Spleen (tissue), 11 donors: Measurements from ENCODE around the gene TAC3. TPM values are rescaled to one million over a fixed set of nuclear protein-coding genes. Genes with fewer than 3 reads are reported as not detected.
"Not testable (repeated sequence)": the region's sequence is repeated elsewhere in the genome, so short reads cannot be mapped to it uniquely, and the experiment has no call there.

Experiments used
- DNase-seq: peaks from one replicate; pipeline ENCODE4 v3.0.0-alpha.2; 2020
- H3K27ac ChIP-seq, 8 donors: fragments of 200-600 bp; sonication (generic) in 7 of 8; 1 replicate in 4 of 8; 2 replicates in 4 of 8; pipeline versions ENCODE4 v1.5.0 to v1.8.0; 2016 to 2021; ENCODE audit warnings: inconsistent platforms in 4 of 8, mild to moderate bottlenecking in 4 of 8, moderate library complexity in 1 of 8
- H3K27me3 ChIP-seq, 7 donors: fragments of 200-600 bp; sonication (generic) in 6 of 7; replicated peaks in 1 of 7; 1 replicate in 4 of 7; 2 replicates in 3 of 7; pipeline versions ENCODE4 v1.5.0 to v1.8.0; 2016 to 2021; ENCODE audit warnings: inconsistent platforms in 3 of 7, mild to moderate bottlenecking in 1 of 7
- H3K36me3 ChIP-seq, 6 donors: fragments of 200-600 bp; sonication (generic) in 5 of 6; 1 replicate in 4 of 6; 2 replicates in 2 of 6; pipeline versions ENCODE4 v1.5.0 to v1.8.0; 2016 to 2021; ENCODE audit warnings: inconsistent platforms in 2 of 6
- H3K4me1 ChIP-seq, 6 donors: fragments of 200-600 bp; sonication (generic) in 5 of 6; 1 replicate in 3 of 6; 2 replicates in 3 of 6; pipeline versions ENCODE4 v1.5.0 to v1.8.0; 2016 to 2021; ENCODE audit warnings: inconsistent platforms in 3 of 6
- H3K4me3 ChIP-seq, 8 donors: fragments of 200-600 bp; sonication (generic) in 7 of 8; 1 replicate in 4 of 8; 2 replicates in 4 of 8; pipeline versions ENCODE4 v1.5.0 to v1.8.0; 2016 to 2021; ENCODE audit warnings: inconsistent platforms in 4 of 8, mild to moderate bottlenecking in 4 of 8, moderate library complexity in 2 of 8
- H3K9me3 ChIP-seq, 8 donors: fragments of 200-600 bp; sonication (generic) in 7 of 8; 1 replicate in 4 of 8; 2 replicates in 4 of 8; pipeline versions ENCODE4 v1.5.0 to v1.8.0; 2016 to 2021; ENCODE audit warnings: inconsistent platforms in 4 of 8
- CTCF ChIP-seq, 11 experiments: fragments of 200-600 bp in 7 of 11; fragments of 450-650 bp in 4 of 11; sonication (generic) in 4 of 11; IDR thresholded peaks in 8 of 11; conservative IDR thresholded peaks in 3 of 11; 1 replicate in 7 of 11; 2 replicates in 4 of 11; pipeline versions ENCODE4 v1.4.0 to v1.8.0; 2016 to 2021; ENCODE audit warnings: antibody characterized with exemption in 11 of 11, inconsistent platforms in 4 of 11, mild to moderate bottlenecking in 1 of 11
- POLR2A ChIP-seq, 3 donors: fragments of 450-650 bp; IDR thresholded peaks; one replicate each; pipeline ENCODE4 v1.5.1; 2017; ENCODE audit warnings: antibody characterized with exemption in 3 of 3, mild to moderate bottlenecking in 1 of 3
- POLR2AphosphoS5 ChIP-seq, 3 donors: sonication (generic); formaldehyde crosslinking; IDR thresholded peaks; one replicate each; pipeline ENCODE4 v1.5.1; 2017; ENCODE audit warnings: antibody characterized with exemption in 3 of 3
- WGBS, 5 donors: extraction: QIAGEN DNeasy Blood & Tissue Kit in 3 of 5; methylation state at CpG; one replicate each; pipeline versions ENCODE4 v1.1.5 to v1.1.7; 2013 to 2018; 5-methylcytosine and 5-hydroxymethylcytosine counted together
- intact Hi-C: fragments of 100-400 bp; cut with DNase I; formaldehyde crosslinking; loops from one replicate; pipeline ENCODE4 v1.15.0; 2023; ENCODE audit warnings: low total_unique reads
- polyA plus RNA-seq, 3 donors: library from polyadenylated mRNA; stranded (reverse); fragments of 200-250 nt; gene quantifications; one replicate each; pipeline ENCODE4 v1.2.1, GENCODE V29; 2013
- total RNA-seq, 7 donors: library from RNA; depleted of rRNA in 3 of 7; stranded (reverse); fragments of >200 nt in 3 of 7; fragmentation: NEBNext Ultra II Directional in 4 of 7; extraction: Animal tissue kit (Norgen Biotek cat#: 25700) in 4 of 7; gene quantifications; one replicate each; pipeline versions ENCODE4 v1.1.0 to v1.2.1, GENCODE V29; 2016 to 2021
- donor health status: healthy with polysubstance abuse.
- donor health status: DM: no; HTN: no; CAD: no; lungs with moderate emphysema.
- donor health status: DM: no; HTN: no; CAD: no.
- donor health status: Bipolar disorder and iron deficiency.
- donor health status: healthy.
- donor health status: DM: no; HTN: no; CAD: no.
- donor health status: DM: yes; HTN: yes; CAD: no.

TAC3 gene
- total and polyA plus RNA-seq, 10 donors = 0.11 to 0.20 TPM; not detected in 8

- H3K4me1 ChIP-seq = peaks cover 17 to 56% (median 41%) of the 10 kb centered on the region in 6 donors
- H3K36me3 ChIP-seq = no peaks in the 10 kb centered on the region
- peak; percentile 94 for DNase-seq
- H3K27ac ChIP-seq = peak overlapping the region in 5 of 8 donors; percentile 29 to 67 (median 64)
- H3K27me3 ChIP-seq = no peaks in the 10 kb centered on the region
- H3K9me3 ChIP-seq = no peaks in the 10 kb centered on the region
- intact Hi-C loops = loop anchor here (5.0 kb wide), 1 partner anchor 150 kb away; no protein-coding TSS in a partner anchor
- TF ChIP-seq POLR2A (IDR thresholded peaks at IDR 0.05) = no peak
- TF ChIP-seq POLR2AphosphoS5 (IDR thresholded peaks at IDR 0.05) = peak in 1 of 3 donors; percentile 63
- TF ChIP-seq CTCF (IDR thresholded peaks at IDR 0.05 in 8 of 11, conservative IDR thresholded peaks at IDR 0.05 in 3 of 11) = peak; percentile 82 to 98 (median 95)
- 18 to 25% (median 23%) methylated on average over 9 to 11 of the region's 11 CpGs for WGBS, 5 donors
- peak overlapping the region in 1 of 8 donors; percentile 39 for H3K4me3 ChIP-seq
These were observed 28.7 kb downstream of the TAC3 start for GRCh38 chr12:56987551-56988053.

- TF ChIP-seq CTCF (IDR thresholded peaks at IDR 0.05 in 8 of 11, conservative IDR thresholded peaks at IDR 0.05 in 3 of 11) = no peak
- TF ChIP-seq POLR2AphosphoS5 (IDR thresholded peaks at IDR 0.05) = no peak
- TF ChIP-seq POLR2A (IDR thresholded peaks at IDR 0.05) = no peak
- H3K9me3 ChIP-seq = no peaks in the 10 kb centered on the region
- DNase-seq = no peak
- H3K27ac ChIP-seq = peak overlapping the region in 3 of 8 donors; percentile 53 to 67 (median 67)
- H3K4me1 ChIP-seq = peaks cover 17 to 50% (median 38%) of the 10 kb centered on the region in 6 donors
- intact Hi-C loops = loop anchor here (5.0 kb wide), 1 partner anchor 150 kb away; no protein-coding TSS in a partner anchor
- H3K4me3 ChIP-seq = peak overlapping the region in 1 of 8 donors; percentile 39
- H3K36me3 ChIP-seq = no peaks in the 10 kb centered on the region
- H3K27me3 ChIP-seq = no peaks in the 10 kb centered on the region
These were observed 29.3 kb downstream of the TAC3 start for GRCh38 chr12:56987011-56987410.

- WGBS, 5 donors = 67 to 89% (median 81%) methylated on average over 2 to 5 of the region's 6 CpGs
- not testable (repeated sequence) for H3K27me3 ChIP-seq, DNase-seq, H3K9me3 ChIP-seq, H3K36me3 ChIP-seq, H3K27ac ChIP-seq, H3K4me3 ChIP-seq
- intact Hi-C loops = loop anchor here (5.0 kb wide), 1 partner anchor 148 kb away; no protein-coding TSS in a partner anchor
- H3K4me1 ChIP-seq = peaks cover 8 to 37% (median 26%) of the 10 kb centered on the region in 6 donors
These were observed 30.6 kb downstream of the TAC3 start for GRCh38 chr12:56985714-56986113.

GRCh38 chr12:56983386-56983785 is 32.9 kb downstream of the TAC3 start:
- Histone ChIP-seq H3K4me1 (peaks cover 8 to 15% (median 14%) of the 10 kb centered on the region in 6 donors), H3K27ac (no peak overlapping the region), H3K4me3 (no peak overlapping the region), H3K9me3 (no peaks in the 10 kb centered on the region), H3K36me3 (peaks cover 0 to 6% (median 0%) of the 10 kb centered on the region in 6 donors), H3K27me3 (no peaks in the 10 kb centered on the region)
- DNase-seq = no peak
- 74 to 97% (median 94%) methylated on average over 4 of the region's 4 CpGs for WGBS, 5 donors
- TF ChIP-seq POLR2A (IDR thresholded peaks at IDR 0.05) (no peak), POLR2AphosphoS5 (IDR thresholded peaks at IDR 0.05) (no peak), CTCF (IDR thresholded peaks at IDR 0.05 in 8 of 11, conservative IDR thresholded peaks at IDR 0.05 in 3 of 11) (no peak)
- intact Hi-C loops = no loop called here

GRCh38 chr12:56982578-56983236 is 33.6 kb downstream of the TAC3 start:
- WGBS, 5 donors = 70 to 92% (median 86%) methylated on average over 2 to 3 of the region's 3 CpGs
- H3K4me1 ChIP-seq, H3K27me3 ChIP-seq, DNase-seq, H3K36me3 ChIP-seq, H3K9me3 ChIP-seq, H3K4me3 ChIP-seq, intact Hi-C loops, H3K27ac ChIP-seq: not testable (repeated sequence)
